NOMO-1 treated with dmso at 0.1 percent for 144 hours (cell line): ENCODE measurements around the gene ERFE.

ENCODE experiments used
- DNase-seq: peaks from one replicate; lab custom pipeline; 2025; ENCODE audit not compliant: unreplicated experiment; lab: John Stamatoyannopoulos, UW

ERFE gene

GRCh38 chr2:238152771-238153688 lies 5.7 kb upstream of the ERFE start:
- DNase-seq, result no peak

GRCh38 chr2:238154570-238154969 lies 4.2 kb upstream of the ERFE start:
- no peak for DNase-seq

- DNase-seq, result no peak
Observed at GRCh38 chr2:238155051-238155760, 3.6 kb upstream of the ERFE start.

GRCh38 chr2:238155761-238156694 lies 2.7 kb upstream of the ERFE start:
- no peak for DNase-seq

GRCh38 chr2:238157506-238158017 lies 1.2 kb upstream of the ERFE start:
- DNase-seq, result no peak

GRCh38 chr2:238158018-238158508 lies 707 bp upstream of the ERFE start:
- no peak for DNase-seq

GRCh38 chr2:238159071-238159539 lies 335 bp downstream of the ERFE start:
- no peak for DNase-seq

GRCh38 chr2:238159661-238160205 lies 963 bp downstream of the ERFE start:
- no peak for DNase-seq

- DNase-seq, result no peak
Observed at GRCh38 chr2:238160206-238161129, 1.7 kb downstream of the ERFE start.

GRCh38 chr2:238161291-238162051 lies 2.7 kb downstream of the ERFE start:
- DNase-seq, result no peak

GRCh38 chr2:238162251-238162845 lies 3.6 kb downstream of the ERFE start:
- DNase-seq, result no peak

GRCh38 chr2:238162846-238163441 lies 4.2 kb downstream of the ERFE start:
- no peak for DNase-seq

- DNase-seq, result no peak
Observed at GRCh38 chr2:238163481-238164198, 4.9 kb downstream of the ERFE start.

GRCh38 chr2:238164906-238165287 lies 6.1 kb downstream of the ERFE start:
- DNase-seq, result no peak

- no peak for DNase-seq
Observed at GRCh38 chr2:238165288-238165921, 6.6 kb downstream of the ERFE start.
